ENCODE results near the gene CYP27B1.
"Not testable (repeated sequence)": the region's sequence is repeated elsewhere in the genome, so short reads cannot be mapped to it uniquely, and the experiment has no call there.

Gene CYP27B1

GRCh38 chr12:57779736-57780135, 12.9 kb upstream of the CYP27B1 start:
- no peak for DNase-seq (ENCODE audit: low spot score in 2 of 2)
- Mint-ChIP-seq H3K27me3 (no peaks in the 10 kb centered on the region), H3K9me3 (no peaks in the 10 kb centered on the region), H3K36me3 (peaks cover 2% of the 10 kb centered on the region), H3K4me3 (no peak overlapping the region), H3K27ac (no peak overlapping the region), H3K4me1 (peaks cover 24% of the 10 kb centered on the region)
- no peak for ATAC-seq (ENCODE audit: low read depth)

GRCh38 chr12:57777911-57778310, 11.0 kb upstream of the CYP27B1 start:
- ATAC-seq (ENCODE audit: low read depth) (no peak), DNase-seq (ENCODE audit: low spot score in 2 of 2) (no peak)
- H3K27ac Mint-ChIP-seq = no peak overlapping the region
- no peak overlapping the region for H3K4me3 Mint-ChIP-seq
- no peaks in the 10 kb centered on the region for H3K27me3 Mint-ChIP-seq
- H3K9me3 Mint-ChIP-seq = no peaks in the 10 kb centered on the region
- peaks cover 19% of the 10 kb centered on the region for H3K4me1 Mint-ChIP-seq
- peaks cover 2% of the 10 kb centered on the region for H3K36me3 Mint-ChIP-seq

- H3K27ac Mint-ChIP-seq = no peak overlapping the region
- H3K4me1 Mint-ChIP-seq = peaks cover 16% of the 10 kb centered on the region
- H3K4me3 Mint-ChIP-seq = no peak overlapping the region
- H3K36me3 Mint-ChIP-seq = peaks cover 2% of the 10 kb centered on the region
- H3K9me3 Mint-ChIP-seq = no peaks in the 10 kb centered on the region
- ATAC-seq (ENCODE audit: low read depth) (no peak), DNase-seq (ENCODE audit: low spot score in 2 of 2) (no peak)
- no peaks in the 10 kb centered on the region for H3K27me3 Mint-ChIP-seq
These were observed 10.5 kb upstream of the CYP27B1 start for GRCh38 chr12:57777367-57777766.

- H3K27ac Mint-ChIP-seq = no peak overlapping the region
- H3K4me3 Mint-ChIP-seq = peak overlapping the region; percentile 3
- DNase-seq (ENCODE audit: low spot score in 2 of 2) (no peak), ATAC-seq (ENCODE audit: low read depth) (no peak)
- H3K4me1 Mint-ChIP-seq = peaks cover 14% of the 10 kb centered on the region
- H3K36me3 Mint-ChIP-seq = peaks cover 2% of the 10 kb centered on the region
- no peaks in the 10 kb centered on the region for H3K27me3 Mint-ChIP-seq
- H3K9me3 Mint-ChIP-seq = no peaks in the 10 kb centered on the region
These were observed 9.3 kb upstream of the CYP27B1 start for GRCh38 chr12:57776247-57776587.

GRCh38 chr12:57775563-57776246, 8.8 kb upstream of the CYP27B1 start:
- Mint-ChIP-seq H3K27me3 (no peaks in the 10 kb centered on the region), H3K4me3 (peak overlapping the region; percentile 3), H3K36me3 (peaks cover 2% of the 10 kb centered on the region), H3K4me1 (peaks cover 16% of the 10 kb centered on the region), H3K9me3 (no peaks in the 10 kb centered on the region), H3K27ac (no peak overlapping the region)
- no peak for DNase-seq (ENCODE audit: low spot score in 2 of 2)
- ATAC-seq (ENCODE audit: low read depth) = no peak

- no peak overlapping the region for H3K4me3 Mint-ChIP-seq
- H3K9me3 Mint-ChIP-seq = no peaks in the 10 kb centered on the region
- DNase-seq (ENCODE audit: low spot score in 2 of 2) (no peak), ATAC-seq (ENCODE audit: low read depth) (no peak)
- no peaks in the 10 kb centered on the region for H3K27me3 Mint-ChIP-seq
- peaks cover 18% of the 10 kb centered on the region for H3K4me1 Mint-ChIP-seq
- H3K27ac Mint-ChIP-seq = no peak overlapping the region
- H3K36me3 Mint-ChIP-seq = peaks cover 2% of the 10 kb centered on the region
These were observed 8.2 kb upstream of the CYP27B1 start for GRCh38 chr12:57775044-57775443.

GRCh38 chr12:57774634-57775033, 7.8 kb upstream of the CYP27B1 start:
- not testable (repeated sequence) for ATAC-seq (ENCODE audit: low read depth); H3K27ac Mint-ChIP-seq; H3K4me3 Mint-ChIP-seq; DNase-seq (ENCODE audit: low spot score in 2 of 2); H3K9me3 Mint-ChIP-seq; H3K36me3 Mint-ChIP-seq; H3K27me3 Mint-ChIP-seq
- peaks cover 18% of the 10 kb centered on the region for H3K4me1 Mint-ChIP-seq

GRCh38 chr12:57772429-57773322, 5.8 kb upstream of the CYP27B1 start, which contains the start of gene EEF1AKMT3:
Gene EEF1AKMT3 (plus strand): TSS chr12:57772614. CDS start chr12:57772725, 111 bp downstream.
- H3K9me3 Mint-ChIP-seq = no peaks in the 10 kb centered on the region
- H3K4me1 Mint-ChIP-seq = peaks cover 18% of the 10 kb centered on the region
- ATAC-seq (ENCODE audit: low read depth) (no peak), DNase-seq (ENCODE audit: low spot score in 2 of 2) (no peak)
- H3K27me3 Mint-ChIP-seq = no peaks in the 10 kb centered on the region
- peak within 1 kb of the TSS; percentile 88 for H3K4me3 Mint-ChIP-seq
- no peaks in the 10 kb centered on the region for H3K36me3 Mint-ChIP-seq
- H3K27ac Mint-ChIP-seq = peak within 1 kb of the TSS; percentile 93

GRCh38 chr12:57771873-57772428, 5.1 kb upstream of the CYP27B1 start, which contains the start of gene METTL1:
Gene METTL1 (minus strand): TSS chr12:57772105. CDS start chr12:57772083, 22 bp downstream.
- Mint-ChIP-seq H3K36me3 (no peaks in the 10 kb centered on the region), H3K27ac (peak within 1 kb of the TSS; percentile 93), H3K4me3 (peak within 1 kb of the TSS; percentile 88), H3K27me3 (no peaks in the 10 kb centered on the region), H3K4me1 (peaks cover 18% of the 10 kb centered on the region), H3K9me3 (no peaks in the 10 kb centered on the region)
- ATAC-seq (ENCODE audit: low read depth) (peak; percentile 90), DNase-seq (ENCODE audit: low spot score in 2 of 2) (peak; percentile 78 to 84)

- peak in 1 of 2 donors; percentile 69 for DNase-seq (ENCODE audit: low spot score in 2 of 2)
- Mint-ChIP-seq H3K36me3 (no peaks in the 10 kb centered on the region), H3K9me3 (no peaks in the 10 kb centered on the region), H3K4me1 (peaks cover 22% of the 10 kb centered on the region), H3K27me3 (peaks cover 3% of the 10 kb centered on the region), H3K27ac (peak overlapping the region; percentile 93), H3K4me3 (peak overlapping the region; percentile 88)
- peak; percentile 72 for ATAC-seq (ENCODE audit: low read depth)
These were observed 4.5 kb upstream of the CYP27B1 start for GRCh38 chr12:57771236-57771872.

- no peak for ATAC-seq (ENCODE audit: low read depth)
- Mint-ChIP-seq H3K27me3 (peaks cover 3% of the 10 kb centered on the region), H3K36me3 (no peaks in the 10 kb centered on the region), H3K9me3 (no peaks in the 10 kb centered on the region), H3K4me3 (peak overlapping the region; percentile 19), H3K4me1 (peaks cover 21% of the 10 kb centered on the region), H3K27ac (no peak overlapping the region)
- no peak for DNase-seq (ENCODE audit: low spot score in 2 of 2)
These were observed 3.9 kb upstream of the CYP27B1 start for GRCh38 chr12:57770734-57771133.

- H3K4me3 Mint-ChIP-seq = no peak overlapping the region
- ATAC-seq (ENCODE audit: low read depth) = no peak
These were observed 2.7 kb upstream of the CYP27B1 start for GRCh38 chr12:57769594-57769993.

GRCh38 chr12:57767876-57768275, 998 bp upstream of the CYP27B1 start:
- peaks cover 30% of the 10 kb centered on the region for H3K4me1 Mint-ChIP-seq
- H3K27ac Mint-ChIP-seq = no peak overlapping the region

More at GRCh38 chr12:57769594-57769993, 2.7 kb upstream of the CYP27B1 start:
- Mint-ChIP-seq H3K9me3 (no peaks in the 10 kb centered on the region), H3K4me1 (peaks cover 27% of the 10 kb centered on the region), H3K36me3 (no peaks in the 10 kb centered on the region), H3K27ac (no peak overlapping the region), H3K27me3 (peaks cover 5% of the 10 kb centered on the region)
- no peak for DNase-seq (ENCODE audit: low spot score in 2 of 2)

GRCh38 chr12:57767305-57767698, 424 bp upstream of the CYP27B1 start:
- Mint-ChIP-seq H3K36me3 (no peaks in the 10 kb centered on the region), H3K4me1 (peaks cover 29% of the 10 kb centered on the region), H3K9me3 (no peaks in the 10 kb centered on the region), H3K27ac (no peak overlapping the region), H3K27me3 (peaks cover 8% of the 10 kb centered on the region), H3K4me3 (peak overlapping the region; percentile 11)
- ATAC-seq (ENCODE audit: low read depth) (no peak), DNase-seq (ENCODE audit: low spot score in 2 of 2) (no peak)

More at GRCh38 chr12:57767876-57768275, 998 bp upstream of the CYP27B1 start:
- no peak for DNase-seq (ENCODE audit: low spot score in 2 of 2)
- Mint-ChIP-seq H3K36me3 (no peaks in the 10 kb centered on the region), H3K27me3 (peaks cover 8% of the 10 kb centered on the region), H3K4me3 (no peak overlapping the region), H3K9me3 (no peaks in the 10 kb centered on the region)
- no peak for ATAC-seq (ENCODE audit: low read depth)
